PC-3 (cell line): ENCODE data around the gene TMEM44. TPM values are rescaled to one million over a fixed set of nuclear protein-coding genes. Genes with fewer than 3 reads are reported as not detected.
A peak's percentile ranks its signal among the peaks of the same experiment; 100 is the strongest.

Source experiments
- ATAC-seq: fragments of 200-7000 bp; cut with Tn5 transposase; 2 replicates; pipeline ENCODE4 v1.9.1; 2020; ENCODE audit warnings: mild to moderate bottlenecking, moderate library complexity
- BruUV-seq: library from RNA; stranded (reverse); fragments of 400-500 nt; replicated peaks from 2 replicates; lab custom pipeline; 2021; lab: Mats Ljungman, UMichigan
- CTCF ChIA-PET: fragments of 300-600 bp; sonication (Branson Sonifier 250); formaldehyde crosslinking; loops from one replicate; lab custom pipeline; 2022; ENCODE audit warnings: antibody characterized with exemption; lab: Charles Lee
- POLR2A ChIA-PET: fragments of 300-600 bp; sonication (Branson Sonifier 250); formaldehyde crosslinking; loops from one replicate; lab custom pipeline; 2022; ENCODE audit warnings: antibody characterized with exemption; ENCODE audit not compliant: unreplicated experiment; lab: Charles Lee
- DNase-seq: peaks from one replicate; pipeline ENCODE4 v3.0.0-alpha.2; 2015
- H2AFZ ChIP-seq: fragments of 300-600 bp; sonication (generic); 2 replicates; pipeline ENCODE4 v1.6.0; 2016; ENCODE audit warnings: antibody characterized with exemption, low read length
- H3F3A ChIP-seq: fragments of 300-600 bp; sonication (generic); one replicate; pipeline ENCODE4 v1.6.0; 2017; ENCODE audit warnings: antibody characterized with exemption, low read length, control low read depth, mild to moderate bottlenecking; ENCODE audit not compliant: unreplicated experiment
- H3K27ac ChIP-seq: fragments of 300-600 bp; sonication (generic); 2 replicates; pipeline ENCODE4 v1.5.1; 2016; ENCODE audit warnings: mild to moderate bottlenecking, low read length
- H3K27me3 ChIP-seq: fragments of 300-600 bp; sonication (generic); 2 replicates; pipeline ENCODE4 v1.6.1; 2016; ENCODE audit warnings: low read length, mixed read lengths
- H3K36me3 ChIP-seq: fragments of 300-600 bp; sonication (generic); 2 replicates; pipeline ENCODE4 v1.6.1; 2016; ENCODE audit warnings: low read depth, mixed run types, low read length, mixed read lengths
- H3K4me1 ChIP-seq: fragments of 300-600 bp; sonication (generic); 2 replicates; pipeline ENCODE4 v1.5.1; 2016; ENCODE audit warnings: low read length; ENCODE audit not compliant: insufficient read depth
- H3K4me2 ChIP-seq: fragments of 300-600 bp; sonication (generic); 2 replicates; pipeline ENCODE4 v1.6.0; 2016; ENCODE audit warnings: low read length
- H3K4me3 ChIP-seq: fragments of 300-600 bp; sonication (generic); 2 replicates; pipeline ENCODE4 v1.5.1; 2016; ENCODE audit warnings: mild to moderate bottlenecking, low read length, mixed read lengths
- H3K79me2 ChIP-seq: fragments of 300-600 bp; sonication (generic); 2 replicates; pipeline ENCODE4 v1.6.1; 2017; ENCODE audit warnings: low read length, mixed read lengths
- H3K9ac ChIP-seq: fragments of 300-600 bp; sonication (generic); 2 replicates; pipeline ENCODE4 v1.6.0; 2016; ENCODE audit warnings: mild to moderate bottlenecking, low read length
- H3K9me2 ChIP-seq: fragments of 300-600 bp; sonication (generic); replicated peaks from 2 replicates; pipeline ENCODE4 v1.6.1; 2016; ENCODE audit warnings: mixed run types, low read length, mixed read lengths
- H3K9me3 ChIP-seq: fragments of 300-600 bp; sonication (generic); 2 replicates; pipeline ENCODE4 v1.6.1; 2016; ENCODE audit warnings: low read length, mixed read lengths
- H4K20me1 ChIP-seq: fragments of 300-600 bp; sonication (generic); 2 replicates; pipeline ENCODE4 v1.6.1; 2016; ENCODE audit warnings: low read length, mixed read lengths
- EZH2 ChIP-seq: fragments of 300-600 bp; sonication (generic); IDR thresholded peaks from one replicate; pipeline ENCODE4 v1.6.1; 2017; ENCODE audit warnings: antibody characterized with exemption, mild to moderate bottlenecking, low read length; ENCODE audit not compliant: unreplicated experiment
- EZH2phosphoT487 ChIP-seq: fragments of 300-600 bp; sonication (generic); IDR thresholded peaks from 2 replicates; pipeline ENCODE4 v1.6.1; 2018; ENCODE audit warnings: mild to moderate bottlenecking, antibody characterized with exemption, low read length, borderline replicate concordance
- intact Hi-C: fragments of 100-400 bp; cut with micrococcal nuclease; formaldehyde crosslinking; loops from 2 replicates; pipeline ENCODE4 v1.9.0; 2023
- total RNA-seq: library from RNA; depleted of rRNA; stranded (reverse); fragments of >200 nt; gene quantifications from 2 replicates; pipeline ENCODE4 v1.2.3, GENCODE V29; 2014
- TF ChIP-seq, protein P1 (sequence below): fragments of 300-600 bp; sonication (generic); conservative IDR thresholded peaks from 2 replicates; pipeline ENCODE4 v1.5.1; 2017; ENCODE audit warnings: antibody characterized with exemption, low read depth, mild to moderate bottlenecking, low read length

TMEM44 gene
- total RNA-seq, 1 experiment from 2014 or later = 16.6 TPM

DNA sequence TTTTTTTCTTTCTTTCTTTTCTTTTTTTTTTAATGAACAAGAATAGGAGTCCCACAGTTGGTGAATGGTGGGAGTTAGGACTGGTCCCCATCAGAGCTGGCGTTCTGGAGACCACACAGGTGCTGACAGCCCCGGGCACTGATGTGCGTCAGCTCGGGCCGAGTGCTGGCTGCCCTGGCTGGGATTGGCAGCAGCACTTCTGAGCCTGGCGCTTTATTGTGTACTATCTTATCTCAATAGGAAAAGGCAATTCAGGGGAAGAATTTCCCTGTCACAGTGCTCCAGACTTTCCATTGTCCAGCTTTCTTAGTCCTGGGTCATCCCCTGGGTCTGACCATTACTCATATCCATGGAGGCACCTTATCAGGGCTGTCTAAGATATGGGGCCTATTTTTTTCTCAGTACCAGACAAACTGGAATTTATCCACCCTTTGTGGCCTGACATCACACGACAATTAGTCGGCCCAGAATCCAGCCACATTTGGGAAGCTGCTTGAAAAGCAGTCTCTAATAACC lies 54.1 kb downstream of the TMEM44 start:
- POLR2A ChIA-PET = no interaction called here
- H3K4me2 ChIP-seq = no peak overlapping the region

DNA sequence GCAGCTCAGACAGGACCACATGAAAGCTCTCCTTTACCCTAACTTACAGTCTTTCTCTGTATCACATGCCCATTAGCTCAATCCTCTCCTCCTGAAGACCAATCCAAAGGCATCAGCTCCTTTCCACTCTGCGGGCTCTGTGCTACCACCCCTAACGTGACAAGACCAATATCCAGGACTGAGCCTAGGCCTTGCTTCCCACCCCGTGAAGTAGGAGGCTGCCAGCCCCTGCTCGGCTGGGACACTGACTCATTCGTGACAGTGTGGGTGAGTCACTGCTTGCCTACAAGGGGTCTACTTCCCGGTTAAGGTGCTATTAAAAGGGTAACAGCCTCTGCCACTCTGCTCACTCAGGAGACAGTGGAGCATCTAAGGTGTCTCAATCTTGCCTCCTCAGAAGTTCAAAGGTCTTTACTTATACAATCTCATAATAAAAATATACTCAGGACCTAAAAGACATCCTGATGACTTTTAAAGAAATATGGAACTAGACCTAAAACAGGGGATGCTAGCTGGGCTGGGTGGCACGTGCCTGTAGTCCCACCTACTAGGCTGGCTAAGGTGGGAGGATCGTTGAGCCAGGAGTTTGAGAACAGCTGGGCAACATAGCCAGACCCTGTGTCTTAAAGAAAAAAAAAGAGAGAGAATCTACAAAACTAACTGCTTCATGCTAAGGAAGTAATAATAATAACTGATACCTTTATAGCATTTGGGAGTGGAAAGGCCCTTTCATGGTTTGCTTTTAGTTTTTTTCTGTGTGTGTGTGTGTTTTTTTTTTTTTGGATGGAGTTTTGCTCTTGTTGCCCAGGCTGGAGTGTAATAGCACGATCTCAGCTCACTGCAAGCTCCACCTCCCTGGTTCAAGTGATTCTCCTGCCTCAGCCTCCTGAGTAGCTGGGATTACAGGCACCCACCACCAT lies 55.0 kb downstream of the TMEM44 start:
- Histone ChIP-seq H4K20me1 (no peaks in the 10 kb centered on the region), H3K9me2 (no peaks in the 10 kb centered on the region), H3F3A (no peaks in the 10 kb centered on the region), H3K4me1 (peaks cover 39% of the 10 kb centered on the region), H3K27me3 (no peaks in the 10 kb centered on the region), H3K4me2 (peak overlapping the region; percentile 41), H3K4me3 (no peak overlapping the region), H3K9ac (peak overlapping the region; percentile 28), H2AFZ (peak overlapping the region; percentile 22; the same call in 1 of the 2 replicates), H3K27ac (peak overlapping the region; percentile 74), H3K9me3 (no peaks in the 10 kb centered on the region), H3K79me2 (no peaks in the 10 kb centered on the region), H3K36me3 (no peaks in the 10 kb centered on the region)
- DNase-seq = peak; percentile 94
- no peak for TF ChIP-seq EZH2phosphoT487
- POLR2A ChIA-PET = interaction anchor here (0.5 to 1.0 kb wide), 2 partner anchors 80 to 453 kb away, joined by 3 to 4 read pairs; no protein-coding TSS in a partner anchor
- BruUV-seq = TSS peak; percentile 52
- peak; percentile 82 for ATAC-seq
- CTCF ChIA-PET = interaction anchor here (0.8 kb wide), 1 partner anchor 15 kb away, joined by 4 read pairs; no protein-coding TSS in a partner anchor
- intact Hi-C loops = no loop called here

More for the DNA sequence above, 54.1 kb downstream of the TMEM44 start:
- Histone ChIP-seq H3K4me1 (peaks cover 40% of the 10 kb centered on the region), H3F3A (no peaks in the 10 kb centered on the region), H2AFZ (no peak overlapping the region), H3K9ac (no peak overlapping the region), H3K79me2 (peaks cover 3% of the 10 kb centered on the region), H3K27me3 (no peaks in the 10 kb centered on the region), H3K36me3 (no peaks in the 10 kb centered on the region), H3K9me3 (no peaks in the 10 kb centered on the region), H3K9me2 (no peaks in the 10 kb centered on the region), H3K27ac (no peak overlapping the region), H3K4me3 (no peak overlapping the region), H4K20me1 (no peaks in the 10 kb centered on the region)
- DNase-seq (no peak), ATAC-seq (no peak)
- CTCF ChIA-PET = interaction anchor here (0.8 kb wide), 1 partner anchor 14 kb away, joined by 4 read pairs; no protein-coding TSS in a partner anchor
- no TSS peak for BruUV-seq
- intact Hi-C loops = no loop called here
- TF ChIP-seq, protein P1, sequence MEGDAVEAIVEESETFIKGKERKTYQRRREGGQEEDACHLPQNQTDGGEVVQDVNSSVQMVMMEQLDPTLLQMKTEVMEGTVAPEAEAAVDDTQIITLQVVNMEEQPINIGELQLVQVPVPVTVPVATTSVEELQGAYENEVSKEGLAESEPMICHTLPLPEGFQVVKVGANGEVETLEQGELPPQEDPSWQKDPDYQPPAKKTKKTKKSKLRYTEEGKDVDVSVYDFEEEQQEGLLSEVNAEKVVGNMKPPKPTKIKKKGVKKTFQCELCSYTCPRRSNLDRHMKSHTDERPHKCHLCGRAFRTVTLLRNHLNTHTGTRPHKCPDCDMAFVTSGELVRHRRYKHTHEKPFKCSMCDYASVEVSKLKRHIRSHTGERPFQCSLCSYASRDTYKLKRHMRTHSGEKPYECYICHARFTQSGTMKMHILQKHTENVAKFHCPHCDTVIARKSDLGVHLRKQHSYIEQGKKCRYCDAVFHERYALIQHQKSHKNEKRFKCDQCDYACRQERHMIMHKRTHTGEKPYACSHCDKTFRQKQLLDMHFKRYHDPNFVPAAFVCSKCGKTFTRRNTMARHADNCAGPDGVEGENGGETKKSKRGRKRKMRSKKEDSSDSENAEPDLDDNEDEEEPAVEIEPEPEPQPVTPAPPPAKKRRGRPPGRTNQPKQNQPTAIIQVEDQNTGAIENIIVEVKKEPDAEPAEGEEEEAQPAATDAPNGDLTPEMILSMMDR = no peak
- TF ChIP-seq EZH2 (no peak), EZH2phosphoT487 (no peak)

DNA sequence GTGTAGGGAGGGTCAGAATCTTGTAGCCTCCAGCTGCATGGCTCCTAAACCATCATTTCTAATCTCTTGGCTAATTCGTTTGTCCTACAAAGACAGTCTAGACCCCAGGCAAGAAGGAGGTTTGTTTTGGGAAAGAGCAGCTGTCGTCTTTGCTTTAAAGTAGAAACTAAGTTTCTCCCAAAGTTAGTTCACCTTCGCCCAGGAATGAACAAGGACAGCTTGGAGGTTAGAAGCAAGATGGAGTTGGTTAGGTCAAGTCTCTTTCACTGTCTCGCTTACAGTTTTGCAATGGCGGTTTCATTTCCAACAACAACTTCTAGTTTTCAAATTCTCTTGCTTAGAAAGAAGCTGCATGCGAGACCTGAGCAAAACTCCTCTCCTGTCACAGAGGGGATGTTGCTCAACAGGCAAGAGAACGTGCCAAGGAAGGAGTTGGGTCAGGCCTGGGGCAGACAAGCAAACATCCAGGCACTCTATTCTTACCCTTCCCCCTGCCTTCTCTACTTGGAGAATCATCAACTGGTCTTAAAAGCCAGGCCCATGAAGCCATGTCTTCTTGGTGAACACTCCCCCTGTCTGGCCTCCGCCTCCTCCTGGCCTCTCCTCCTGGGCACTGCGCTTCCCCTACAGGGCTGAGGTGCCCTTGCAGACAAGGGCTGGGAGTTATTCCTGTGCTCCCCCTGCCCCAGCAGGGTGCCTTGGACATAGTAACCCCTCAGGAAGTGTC lies 57.6 kb downstream of the TMEM44 start:
- Histone ChIP-seq H3K27ac (peak overlapping the region; percentile 70), H3K4me2 (peak overlapping the region; percentile 87), H3K4me1 (peaks cover 37% of the 10 kb centered on the region), H3K9me2 (no peaks in the 10 kb centered on the region), H3K9ac (no peak overlapping the region; the same call in 1 of the 2 replicates), H3K4me3 (peak overlapping the region; percentile 39; the same call in 1 of the 2 replicates), H3K36me3 (no peaks in the 10 kb centered on the region), H3K79me2 (no peaks in the 10 kb centered on the region), H3K27me3 (no peaks in the 10 kb centered on the region), H3K9me3 (no peaks in the 10 kb centered on the region), H3F3A (no peaks in the 10 kb centered on the region), H4K20me1 (no peaks in the 10 kb centered on the region), H2AFZ (no peak overlapping the region)
- peak; percentile 65 for DNase-seq
- CTCF ChIA-PET = interaction anchor here (1.1 to 2.4 kb wide), 3 partner anchors 18 to 103 kb away, joined by 3 to 12 read pairs (median 5); no protein-coding TSS in a partner anchor
- no peak for ATAC-seq
- BruUV-seq = no TSS peak
- intact Hi-C loops = no loop called here
- POLR2A ChIA-PET = interaction anchor here (0.7 kb wide), 1 partner anchor 252 kb away, joined by 4 read pairs; no protein-coding TSS in a partner anchor
- no peak for TF ChIP-seq EZH2phosphoT487
- TF ChIP-seq, protein P1 = no peak
- TF ChIP-seq EZH2 = no peak
